Esophagus squamous epithelium (tissue), 5 donors: Measurements from ENCODE around the gene INSC. TPM values are rescaled to one million over a fixed set of nuclear protein-coding genes. Genes with fewer than 3 reads are reported as not detected.

Experiments
- DNase-seq: peaks from one replicate; lab custom pipeline; 2025; lab: John Stamatoyannopoulos, UW
- H3K27ac ChIP-seq, 4 donors: fragments of 200-600 bp; sonication (generic); one replicate each; pipeline ENCODE4 v1.5.1; 2016 to 2019; ENCODE audit warnings: mild to moderate bottlenecking in 1 of 4
- H3K27me3 ChIP-seq, 4 donors: fragments of 200-600 bp; sonication (generic); 1 replicate in 3 of 4; 2 replicates in 1 of 4; pipeline versions ENCODE4 v1.5.1 to v1.6.0; 2017 to 2021; ENCODE audit warnings: antibody characterized with exemption in 1 of 4
- H3K36me3 ChIP-seq, 3 donors: fragments of 200-600 bp; sonication (generic); one replicate each; pipeline ENCODE4 v1.5.1; 2016 to 2019
- H3K4me1 ChIP-seq, 3 donors: fragments of 200-600 bp; sonication (generic); one replicate each; pipeline ENCODE4 v1.5.1; 2017 to 2019
- H3K4me3 ChIP-seq, 4 donors: fragments of 200-600 bp; sonication (generic); 1 replicate in 3 of 4; 2 replicates in 1 of 4; pipeline ENCODE4 v1.5.1; 2016 to 2019; ENCODE audit warnings: mild to moderate bottlenecking in 2 of 4, moderate library complexity in 1 of 4
- H3K9me3 ChIP-seq, 3 donors: fragments of 200-600 bp; sonication (generic); one replicate each; pipeline ENCODE4 v1.5.1; 2016 to 2019
- CTCF ChIP-seq, 6 experiments: fragments of 450-650 bp in 4 of 6; fragments of 200-600 bp in 2 of 6; sonication (generic) in 2 of 6; IDR thresholded peaks; one replicate each; pipeline ENCODE4 v1.5.1; 2016 to 2019; ENCODE audit warnings: antibody characterized with exemption in 6 of 6, mild to moderate bottlenecking in 4 of 6, moderate library complexity in 4 of 6
- POLR2A ChIP-seq, 4 donors: fragments of 450-650 bp; IDR thresholded peaks; one replicate each; pipeline ENCODE4 v1.6.1; 2017; ENCODE audit warnings: antibody characterized with exemption in 4 of 4, mild to moderate bottlenecking in 4 of 4, moderate library complexity in 3 of 4
- WGBS, 2 donors: methylation state at CpG; one replicate each; pipeline ENCODE4 v1.1.5; 2018; 5-methylcytosine and 5-hydroxymethylcytosine counted together
- intact Hi-C: fragments of 100-400 bp; cut with DNase I; formaldehyde crosslinking; loops from one replicate; pipeline ENCODE4 v1.15.0; 2022
- total RNA-seq, 4 donors: library from RNA; depleted of rRNA; stranded (reverse); fragments of >200 nt; gene quantifications; one replicate each; pipeline ENCODE4 v1.1.0, GENCODE V29; 2016
- donor health status: DM: yes; HTN: yes; CAD: no.

Gene INSC
- total RNA-seq, 4 donors from 2014 or later, result 0.30 to 0.38 TPM; not detected in 2

- intact Hi-C loops, result no loop called here
- no peaks in the 10 kb centered on the region for H3K27me3 ChIP-seq
- WGBS, 2 donors, result 59% methylated on average over 5 of the region's 5 CpGs
- H3K4me3 ChIP-seq, result no peak overlapping the region
- no peaks in the 10 kb centered on the region for H3K36me3 ChIP-seq
- no peaks in the 10 kb centered on the region for H3K9me3 ChIP-seq
- H3K4me1 ChIP-seq, result no peaks in the 10 kb centered on the region
- no peak for DNase-seq
- H3K27ac ChIP-seq, result no peak overlapping the region
- TF ChIP-seq CTCF (IDR thresholded peaks at IDR 0.05), result no peak
- no peak for TF ChIP-seq POLR2A (IDR thresholded peaks at IDR 0.05)
These were observed 24.5 kb downstream of the INSC start for GRCh38 chr11:15139096-15139770.

DNA sequence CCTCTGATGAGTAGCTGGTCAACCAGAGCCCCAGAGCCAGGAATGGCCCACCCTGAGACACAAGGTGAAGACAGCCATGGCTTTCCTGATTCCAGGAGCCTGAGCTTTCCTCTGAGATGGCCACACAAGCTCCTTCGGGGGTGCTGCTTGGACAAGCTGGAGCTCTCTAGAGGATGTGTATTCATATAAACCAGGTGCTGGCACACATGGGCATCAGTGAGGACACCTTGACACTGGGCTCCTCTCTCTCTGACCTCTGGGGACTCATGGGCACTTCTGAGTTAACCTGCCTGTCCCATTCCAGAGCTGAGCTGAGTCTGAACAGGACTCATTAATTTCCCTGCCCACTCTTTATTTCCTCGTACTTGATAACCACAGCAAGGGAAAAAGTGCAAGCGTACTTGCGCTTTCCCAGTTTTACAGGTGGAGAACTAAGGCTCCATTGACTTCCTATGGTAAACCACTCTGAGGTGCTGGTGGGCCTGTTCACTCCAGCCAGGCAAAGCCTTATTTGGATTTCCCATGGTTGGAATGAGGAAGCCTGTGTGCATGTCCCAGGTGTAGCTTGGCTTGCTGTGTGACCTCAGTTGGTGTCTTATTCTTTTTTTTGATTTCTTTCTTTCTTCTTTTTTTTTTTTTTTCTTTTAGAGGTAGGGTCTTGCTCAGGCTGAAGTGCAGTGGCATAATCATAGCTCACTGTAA is 25.4 kb downstream of the INSC start:
- H3K36me3 ChIP-seq, result no peaks in the 10 kb centered on the region
- intact Hi-C loops, result no loop called here
- no peak overlapping the region for H3K27ac ChIP-seq
- H3K9me3 ChIP-seq, result no peaks in the 10 kb centered on the region
- no peak overlapping the region for H3K4me3 ChIP-seq
- no peak for TF ChIP-seq CTCF (IDR thresholded peaks at IDR 0.05)
- no peak for TF ChIP-seq POLR2A (IDR thresholded peaks at IDR 0.05)
- H3K27me3 ChIP-seq, result no peaks in the 10 kb centered on the region
- no peaks in the 10 kb centered on the region for H3K4me1 ChIP-seq
- WGBS, 2 donors, result 86% methylated on average over 3 to 4 of the region's 4 CpGs
- DNase-seq, result no peak

DNA sequence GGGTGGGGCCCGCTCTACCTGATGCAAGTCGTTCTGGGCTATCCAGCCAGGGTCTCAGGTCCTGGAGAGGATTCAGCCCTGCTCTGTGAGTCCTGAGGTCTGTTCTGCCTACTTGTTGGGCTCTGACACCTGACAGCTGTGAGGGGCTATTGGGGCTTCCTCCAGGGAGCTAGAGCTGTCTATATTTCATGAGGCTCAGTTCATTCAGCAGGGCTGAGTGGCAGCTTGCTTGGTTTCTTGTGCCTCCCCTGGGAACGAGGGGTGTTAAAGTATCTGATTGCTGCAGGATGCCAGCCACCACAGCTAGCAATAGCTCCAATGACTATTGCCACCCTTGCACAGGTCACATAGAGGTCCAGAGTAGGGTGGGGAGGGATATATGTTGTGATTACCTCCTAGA is 26.7 kb downstream of the INSC start:
- no peak overlapping the region for H3K27ac ChIP-seq
- no peak overlapping the region for H3K4me3 ChIP-seq
- TF ChIP-seq POLR2A (IDR thresholded peaks at IDR 0.05), result no peak
- no peak for TF ChIP-seq CTCF (IDR thresholded peaks at IDR 0.05)
- intact Hi-C loops, result no loop called here
- H3K9me3 ChIP-seq, result no peaks in the 10 kb centered on the region
- H3K36me3 ChIP-seq, result no peaks in the 10 kb centered on the region
- 60 to 87% methylated on average over 1 to 2 of the region's 3 CpGs for WGBS, 2 donors
- no peaks in the 10 kb centered on the region for H3K27me3 ChIP-seq
- no peaks in the 10 kb centered on the region for H3K4me1 ChIP-seq
- no peak for DNase-seq

DNA sequence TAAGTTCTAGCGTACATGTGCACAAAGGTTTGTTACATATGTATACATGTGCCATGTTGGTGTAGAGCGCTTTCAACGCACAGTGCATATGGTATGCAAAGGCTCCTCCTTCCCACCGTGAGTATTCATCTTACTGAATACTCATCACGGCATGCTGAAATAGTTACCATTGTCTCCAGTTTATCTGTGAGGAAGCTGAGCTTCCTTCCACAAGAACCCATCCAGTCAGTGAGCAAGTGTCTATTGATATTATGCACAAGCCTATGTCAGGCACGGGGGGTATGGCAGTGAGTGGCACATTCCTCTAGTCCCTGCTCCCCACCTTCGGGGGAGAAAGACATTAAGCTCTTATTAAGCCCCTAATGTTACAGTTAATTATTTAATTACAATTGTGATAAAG is 28.1 kb downstream of the INSC start:
- Histone ChIP-seq H3K27me3 (no peaks in the 10 kb centered on the region), H3K9me3 (no peaks in the 10 kb centered on the region), H3K4me3 (no peak overlapping the region), H3K36me3 (no peaks in the 10 kb centered on the region), H3K27ac (no peak overlapping the region), H3K4me1 (no peaks in the 10 kb centered on the region)
- TF ChIP-seq CTCF (IDR thresholded peaks at IDR 0.05) (no peak), POLR2A (IDR thresholded peaks at IDR 0.05) (no peak)
- DNase-seq, result no peak
- intact Hi-C loops, result no loop called here
- 68 to 69% methylated on average over 6 to 7 of the region's 7 CpGs for WGBS, 2 donors

- TF ChIP-seq POLR2A (IDR thresholded peaks at IDR 0.05) (no peak), CTCF (IDR thresholded peaks at IDR 0.05) (no peak)
- H3K27me3 ChIP-seq, result no peaks in the 10 kb centered on the region
- intact Hi-C loops, result no loop called here
- no peaks in the 10 kb centered on the region for H3K9me3 ChIP-seq
- H3K36me3 ChIP-seq, result no peaks in the 10 kb centered on the region
- DNase-seq, result no peak
- no peak overlapping the region for H3K27ac ChIP-seq
- no peak overlapping the region for H3K4me3 ChIP-seq
- no peaks in the 10 kb centered on the region for H3K4me1 ChIP-seq
These were observed 29.1 kb downstream of the INSC start for GRCh38 chr11:15143855-15144254.
